Smooth muscle cell (in vitro differentiated cells): Measurements from ENCODE around the gene STRN. TPM values are rescaled to one million over a fixed set of nuclear protein-coding genes. Genes with fewer than 3 reads are reported as not detected.

Experiments used
- DNase-seq: peaks from one replicate; lab custom pipeline; 2025; ENCODE audit not compliant: unreplicated experiment; lab: John Stamatoyannopoulos, UW
- H2AFZ ChIP-seq: fragments of 200-600 bp; sonication (generic); 2 replicates; pipeline ENCODE4 v1.6.0; 2016; ENCODE audit warnings: antibody characterized with exemption, low read depth, mild to moderate bottlenecking
- H3F3A ChIP-seq: fragments of 200-600 bp; sonication (generic); 2 replicates; pipeline ENCODE4 v1.6.0; 2017; ENCODE audit warnings: antibody characterized with exemption, low read depth
- H3K27ac ChIP-seq: fragments of 200-600 bp; sonication (generic); 2 replicates; pipeline ENCODE4 v1.5.1; 2016; ENCODE audit warnings: low read depth, mild to moderate bottlenecking
- H3K27me3 ChIP-seq: fragments of 200-600 bp; sonication (generic); 2 replicates; pipeline ENCODE4 v1.6.1; 2016; ENCODE audit warnings: low read depth, mild to moderate bottlenecking
- H3K36me3 ChIP-seq: fragments of 200-600 bp; sonication (generic); 2 replicates; pipeline ENCODE4 v1.5.1; 2016; ENCODE audit warnings: low read depth
- H3K4me1 ChIP-seq: fragments of 200-600 bp; sonication (generic); 2 replicates; pipeline ENCODE4 v1.5.1; 2016; ENCODE audit warnings: low read depth
- H3K4me2 ChIP-seq: fragments of 200-600 bp; sonication (generic); 2 replicates; pipeline ENCODE4 v1.6.0; 2016; ENCODE audit warnings: mild to moderate bottlenecking
- H3K4me3 ChIP-seq: fragments of 200-600 bp; sonication (generic); 2 replicates; pipeline ENCODE4 v1.5.1; 2016; ENCODE audit warnings: mild to moderate bottlenecking
- H3K79me2 ChIP-seq: fragments of 200-600 bp; sonication (generic); 2 replicates; pipeline ENCODE4 v1.6.0; 2016; ENCODE audit warnings: low read depth, mild to moderate bottlenecking
- H3K9ac ChIP-seq: fragments of 200-600 bp; sonication (generic); 2 replicates; pipeline ENCODE4 v1.6.0; 2016; ENCODE audit warnings: low read depth
- H3K9me3 ChIP-seq: fragments of 200-600 bp; sonication (generic); replicated peaks from 2 replicates; pipeline ENCODE4 v1.5.1; 2016; ENCODE audit warnings: low read depth
- H4K20me1 ChIP-seq: fragments of 200-600 bp; sonication (generic); 2 replicates; pipeline ENCODE4 v1.6.0; 2016; ENCODE audit warnings: low read depth
- WGBS: methylation state at CpG from one replicate; pipeline ENCODE4 v1.1.7; 2016; ENCODE audit warnings: low lambda C conversion rate; 5-methylcytosine and 5-hydroxymethylcytosine counted together
- polyA plus RNA-seq: library from polyadenylated mRNA; unstranded; fragments of >200 nt; fragmentation: Nextera tagmentation; extraction: Ambion mirVana; gene quantifications from 2 replicates; pipeline ENCODE4 v1.2.1, GENCODE V29; 2016
- total RNA-seq: library from RNA; depleted of rRNA; stranded (reverse); fragments of >200 nt; gene quantifications from 2 replicates; pipeline ENCODE4 v1.2.3, GENCODE V29; 2014
- TF ChIP-seq, protein P1 (sequence below): fragments of 200-600 bp; sonication (generic); IDR thresholded peaks from 2 replicates; pipeline ENCODE4 v1.5.1; 2017; ENCODE audit warnings: borderline replicate concordance, mild to moderate bottlenecking, antibody characterized with exemption; ENCODE audit not compliant: insufficient read depth, poor library complexity, severe bottlenecking

Gene STRN
- total and polyA plus RNA-seq, 2 experiments from 2014 or later = 4.6 to 19.6 TPM

DNA sequence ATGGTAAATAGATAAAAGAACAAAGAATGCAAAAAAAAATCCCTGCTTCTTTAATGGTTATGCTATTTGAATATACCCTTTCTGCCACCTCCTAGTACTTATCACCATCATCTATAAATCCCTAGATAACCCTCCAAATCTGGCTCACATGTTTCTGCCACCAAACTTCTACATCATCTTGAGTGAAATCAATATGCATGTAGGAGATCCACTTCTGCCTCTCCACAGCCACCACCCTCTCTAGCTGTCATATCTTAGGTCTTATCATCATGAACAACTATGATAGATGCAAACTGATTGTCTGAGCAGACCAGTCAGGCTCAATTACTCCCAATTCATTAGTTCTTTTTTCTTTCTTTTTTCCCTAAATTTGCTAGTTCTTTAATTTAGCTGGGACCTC is 55.3 kb downstream of the STRN start:
- no peak overlapping the region for H3K9ac ChIP-seq
- no peak for DNase-seq
- H3K4me2 ChIP-seq = no peak overlapping the region
- H3K27ac ChIP-seq = no peak overlapping the region
- no peaks in the 10 kb centered on the region for H3K4me1 ChIP-seq
- no peak overlapping the region for H3K4me3 ChIP-seq
- peaks cover 6% of the 10 kb centered on the region for H3K79me2 ChIP-seq
- H3K9me3 ChIP-seq = no peaks in the 10 kb centered on the region
- H3K36me3 ChIP-seq = no peaks in the 10 kb centered on the region
- no peak overlapping the region for H2AFZ ChIP-seq
- H3F3A ChIP-seq = no peaks in the 10 kb centered on the region
- TF ChIP-seq, protein P1, sequence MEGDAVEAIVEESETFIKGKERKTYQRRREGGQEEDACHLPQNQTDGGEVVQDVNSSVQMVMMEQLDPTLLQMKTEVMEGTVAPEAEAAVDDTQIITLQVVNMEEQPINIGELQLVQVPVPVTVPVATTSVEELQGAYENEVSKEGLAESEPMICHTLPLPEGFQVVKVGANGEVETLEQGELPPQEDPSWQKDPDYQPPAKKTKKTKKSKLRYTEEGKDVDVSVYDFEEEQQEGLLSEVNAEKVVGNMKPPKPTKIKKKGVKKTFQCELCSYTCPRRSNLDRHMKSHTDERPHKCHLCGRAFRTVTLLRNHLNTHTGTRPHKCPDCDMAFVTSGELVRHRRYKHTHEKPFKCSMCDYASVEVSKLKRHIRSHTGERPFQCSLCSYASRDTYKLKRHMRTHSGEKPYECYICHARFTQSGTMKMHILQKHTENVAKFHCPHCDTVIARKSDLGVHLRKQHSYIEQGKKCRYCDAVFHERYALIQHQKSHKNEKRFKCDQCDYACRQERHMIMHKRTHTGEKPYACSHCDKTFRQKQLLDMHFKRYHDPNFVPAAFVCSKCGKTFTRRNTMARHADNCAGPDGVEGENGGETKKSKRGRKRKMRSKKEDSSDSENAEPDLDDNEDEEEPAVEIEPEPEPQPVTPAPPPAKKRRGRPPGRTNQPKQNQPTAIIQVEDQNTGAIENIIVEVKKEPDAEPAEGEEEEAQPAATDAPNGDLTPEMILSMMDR = no peak
- H4K20me1 ChIP-seq = no peaks in the 10 kb centered on the region
- no peaks in the 10 kb centered on the region for H3K27me3 ChIP-seq

- no peaks in the 10 kb centered on the region for H4K20me1 ChIP-seq
- no peak overlapping the region for H3K27ac ChIP-seq
- TF ChIP-seq, protein P1 = no peak
- H3K4me1 ChIP-seq = no peaks in the 10 kb centered on the region
- H3K4me2 ChIP-seq = no peak overlapping the region
- H3K9ac ChIP-seq = no peak overlapping the region
- no peak for DNase-seq
- no peaks in the 10 kb centered on the region for H3K27me3 ChIP-seq
- H3K4me3 ChIP-seq = no peak overlapping the region
- H2AFZ ChIP-seq = no peak overlapping the region
- H3K79me2 ChIP-seq = peaks cover 6% of the 10 kb centered on the region
- 96% methylated on average over 4 of the region's 4 CpGs for WGBS
- H3K9me3 ChIP-seq = no peaks in the 10 kb centered on the region
- H3F3A ChIP-seq = no peaks in the 10 kb centered on the region
- H3K36me3 ChIP-seq = no peaks in the 10 kb centered on the region
Measured at GRCh38 chr2:36906277-36906676, 60.1 kb downstream of the STRN start.

- TF ChIP-seq, protein P1 = no peak
- WGBS = 91% methylated on average over 6 of the region's 6 CpGs
Measured at GRCh38 chr2:36904636-36905035, 61.7 kb downstream of the STRN start.

DNA sequence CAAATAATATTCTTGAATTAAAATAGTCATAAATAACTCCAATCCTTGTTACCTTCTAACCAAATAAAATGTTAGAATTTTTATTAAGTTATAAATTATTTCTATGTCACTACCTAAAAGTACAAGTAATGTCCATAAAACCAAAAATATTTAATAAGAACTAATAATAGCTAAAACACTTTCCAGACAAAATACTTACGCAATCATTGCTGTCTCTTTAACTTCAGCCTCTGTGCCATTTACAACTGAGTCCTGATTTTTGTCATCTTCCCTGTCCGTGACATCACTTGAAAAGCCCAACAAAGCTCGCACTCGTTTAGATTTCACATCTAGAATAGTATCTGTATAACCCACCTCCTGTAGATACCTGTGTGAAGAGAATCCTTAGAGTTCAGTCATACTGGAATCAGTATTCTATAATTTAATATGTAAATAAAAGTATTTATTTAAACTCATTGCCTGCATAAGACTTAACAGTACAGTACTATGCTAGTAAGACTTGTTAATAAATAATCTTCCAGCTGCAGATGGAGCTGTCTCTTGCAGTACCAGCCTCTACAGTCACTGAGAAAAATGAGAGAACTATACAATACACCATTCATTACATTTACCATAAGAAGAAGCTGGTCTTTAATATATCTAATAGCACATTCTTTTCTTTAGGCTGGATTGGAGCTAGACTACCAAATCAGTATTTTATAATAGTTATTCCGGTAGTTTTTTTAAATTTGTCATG is 63.8 kb downstream of the STRN start:
- 77% methylated on average over 5 of the region's 5 CpGs for WGBS
- Histone ChIP-seq H3K27ac (no peak overlapping the region), H2AFZ (no peak overlapping the region), H3K36me3 (no peaks in the 10 kb centered on the region), H3F3A (no peaks in the 10 kb centered on the region), H3K27me3 (no peaks in the 10 kb centered on the region), H3K79me2 (no peaks in the 10 kb centered on the region), H4K20me1 (no peaks in the 10 kb centered on the region), H3K4me1 (no peaks in the 10 kb centered on the region), H3K4me3 (no peak overlapping the region), H3K9me3 (no peaks in the 10 kb centered on the region), H3K4me2 (no peak overlapping the region), H3K9ac (no peak overlapping the region)
- DNase-seq = no peak
- TF ChIP-seq, protein P1 = no peak

More at GRCh38 chr2:36904636-36905035, 61.7 kb downstream of the STRN start:
- H3K79me2 ChIP-seq = no peaks in the 10 kb centered on the region
- H3K9ac ChIP-seq = no peak overlapping the region
- H2AFZ ChIP-seq = no peak overlapping the region
- no peaks in the 10 kb centered on the region for H4K20me1 ChIP-seq
- no peak overlapping the region for H3K4me3 ChIP-seq
- no peak overlapping the region for H3K4me2 ChIP-seq
- no peak overlapping the region for H3K27ac ChIP-seq
- H3K9me3 ChIP-seq = no peaks in the 10 kb centered on the region
- H3K36me3 ChIP-seq = no peaks in the 10 kb centered on the region
- H3F3A ChIP-seq = no peaks in the 10 kb centered on the region
- no peaks in the 10 kb centered on the region for H3K4me1 ChIP-seq
- H3K27me3 ChIP-seq = no peaks in the 10 kb centered on the region
- no peak for DNase-seq
